GM12878 (cell line): ENCODE results near the gene FAM162A. TPM values are rescaled to one million over a fixed set of nuclear protein-coding genes. Genes with fewer than 3 reads are reported as not detected.
A peak's percentile ranks its signal among the peaks of the same experiment; 100 is the strongest.

Source experiments
- ATAC-seq: fragments of 200-7000 bp; cut with Tn5 transposase; 3 replicates; pipeline ENCODE4 v1.9.1; 2020; ENCODE audit warnings: mild to moderate bottlenecking, moderate library complexity
- BruUV-seq: library from RNA; stranded (reverse); fragments of 400-500 nt; replicated peaks from 2 replicates; lab custom pipeline; 2021; lab: Mats Ljungman, UMichigan
- CTCF ChIA-PET: fragments of 300-600 bp; sonication (Branson Sonifier 250); formaldehyde crosslinking; extraction: SDS; loops from one replicate; lab custom pipeline; 2021; ENCODE audit warnings: inconsistent platforms; lab: Yijun Ruan, JAX
- POLR2A ChIA-PET: fragments of 350-600 bp; formaldehyde crosslinking; extraction: SDS; loops from one replicate; lab custom pipeline; 2021; ENCODE audit warnings: inconsistent platforms; lab: Charles Lee
- RAD21 ChIA-PET: fragments of 300-600 bp; sonication (Branson Sonifier 250); formaldehyde crosslinking; loops from one replicate; lab custom pipeline; 2023; ENCODE audit warnings: antibody characterized with exemption; ENCODE audit not compliant: unreplicated experiment; lab: Charles Lee
- SMC1A ChIA-PET: fragments of 300-600 bp; sonication (Branson Sonifier 250); formaldehyde crosslinking; loops from one replicate; lab custom pipeline; 2023; ENCODE audit not compliant: unreplicated experiment, uncharacterized antibody; lab: Charles Lee
- DNase-seq: peaks from one replicate; pipeline ENCODE4 v3.0.0-alpha.2; 2011; ENCODE audit warnings: low read depth, low spot score
- FAIRE-seq: peaks from 3 replicates; lab custom pipeline; 2011; peaks lifted over from hg19 to GRCh38; lab: Jason Lieb, UNC
- H2AFZ ChIP-seq: 2 replicates; pipeline ENCODE4 v1.6.0; 2011; ENCODE audit warnings: low read depth, low read length, control low read depth; ENCODE audit not compliant: control insufficient read depth
- H3K27ac ChIP-seq: 2 replicates; pipeline ENCODE4 v1.5.1; 2011; ENCODE audit warnings: control low read depth; ENCODE audit not compliant: control insufficient read depth, insufficient read depth
- H3K27me3 ChIP-seq, 2 experiments: replicated peaks in 1 of 2; 2 replicates each; pipeline versions ENCODE4 v1.6.0 to v1.6.1; 2011; ENCODE audit warnings: low read length in 1 of 2; ENCODE audit not compliant: control insufficient read depth in 2 of 2, insufficient read depth in 2 of 2
- H3K36me3 ChIP-seq, 2 experiments: 2 replicates each; pipeline ENCODE4 v1.5.1; 2011; ENCODE audit warnings: low read length in 1 of 2; ENCODE audit not compliant: control insufficient read depth in 2 of 2, insufficient read depth in 2 of 2
- H3K4me1 ChIP-seq: 2 replicates; pipeline ENCODE4 v1.6.1; 2011; ENCODE audit warnings: mild to moderate bottlenecking, low read length, moderate library complexity, mixed read lengths; ENCODE audit not compliant: control insufficient read depth, insufficient read depth
- H3K4me2 ChIP-seq: 2 replicates; pipeline ENCODE4 v1.6.0; 2011; ENCODE audit warnings: control low read depth; ENCODE audit not compliant: control insufficient read depth, insufficient read depth
- H3K4me3 ChIP-seq: fragments of 200-600 bp; sonication (generic); 2 replicates; pipeline ENCODE4 v1.5.1; 2016
- H3K79me2 ChIP-seq: 2 replicates; pipeline ENCODE4 v1.6.0; 2011; ENCODE audit warnings: low read length; ENCODE audit not compliant: control insufficient read depth, insufficient read depth
- H3K9ac ChIP-seq: 2 replicates; pipeline ENCODE4 v1.8.0; 2011; ENCODE audit warnings: low read length, control low read depth, mixed read lengths; ENCODE audit not compliant: control insufficient read depth, insufficient read depth
- H3K9me3 ChIP-seq: replicated peaks from 3 replicates; pipeline ENCODE4 v1.5.1; 2011; ENCODE audit warnings: mild to moderate bottlenecking, low read length; ENCODE audit not compliant: control insufficient read depth, insufficient read depth
- H4K20me1 ChIP-seq: 2 replicates; pipeline ENCODE4 v1.6.0; 2011; ENCODE audit not compliant: control insufficient read depth, insufficient read depth
- DPF2 ChIP-seq: fragments of 450-650 bp; IDR thresholded peaks from 2 replicates; pipeline ENCODE4 v1.6.1; 2017; ENCODE audit warnings: mild to moderate bottlenecking
- IKZF2 ChIP-seq, 2 experiments: fragments of 450-650 bp; IDR thresholded peaks; 2 replicates each; pipeline ENCODE4 v1.6.1; 2017; ENCODE audit warnings: mild to moderate bottlenecking in 2 of 2, moderate library complexity in 2 of 2
- NFYA ChIP-seq: IDR thresholded peaks from 2 replicates; pipeline ENCODE4 v1.6.1; 2011; ENCODE audit warnings: low read depth, mild to moderate bottlenecking, low read length, improper control_type of control experiment, borderline replicate concordance
- RFX5 ChIP-seq: IDR thresholded peaks from 2 replicates; pipeline ENCODE4 v1.6.1; 2011; ENCODE audit warnings: low read depth, low read length, improper control_type of control experiment
- SUZ12 ChIP-seq: fragments of 200-600 bp; sonication (generic); IDR thresholded peaks from one replicate; pipeline ENCODE4 v1.6.1; 2018; ENCODE audit warnings: antibody characterized with exemption, mild to moderate bottlenecking; ENCODE audit not compliant: unreplicated experiment
- WGBS: methylation state at CpG from one replicate; pipeline ENCODE4 v1.1.6; 2016; ENCODE audit warnings: low lambda C conversion rate; ENCODE audit not compliant: insufficient replicate concordance, insufficient coverage; ENCODE audit errors: missing lambda C conversion rate; 5-methylcytosine and 5-hydroxymethylcytosine counted together
- in situ Hi-C: fragments of 300-500 bp; cut with MboI; formaldehyde crosslinking; loops from 9 replicates; pipeline ENCODE4 v1.14.3; 2018; ENCODE audit warnings: mixed read lengths
- intact Hi-C: fragments of 100-400 bp; cut with micrococcal nuclease; formaldehyde crosslinking; loops from one replicate; pipeline ENCODE4 v1.14.2; 2022; ENCODE audit not compliant: unreplicated experiment
- polyA plus RNA-seq, 11 experiments: library from polyadenylated mRNA; depleted of rRNA in 4 of 11; unstranded in 6 of 11; stranded (reverse) in 5 of 11; fragments of >200 nt; fragmentation: Nextera tagmentation in 4 of 11; fragmentation: Illumina TruSeq in 1 of 11; extraction: Ambion mirVana in 4 of 11; extraction: Trizol in 1 of 11; gene quantifications; 1 replicate in 1 of 11; 2 replicates in 10 of 11; pipeline versions ENCODE4 v1.2.1 to v1.2.3, GENCODE V29; 2011 to 2016; ENCODE audit warnings: inconsistent platforms in 2 of 11, missing spikeins in 2 of 11, low read depth in 1 of 11
- total RNA-seq, 4 experiments: library from RNA; depleted of rRNA in 3 of 4; stranded (reverse); fragments of >200 nt in 3 of 4; fragmentation: Illumina TruSeq in 1 of 4; extraction: Trizol in 1 of 4; gene quantifications; 2 replicates each; pipeline versions ENCODE4 v1.2.1 to v1.2.3, GENCODE V29; 2013 to 2021
- TF ChIP-seq, protein P1 (sequence below): fragments of 450-650 bp; IDR thresholded peaks from 2 replicates; pipeline ENCODE4 v1.6.1; 2014; ENCODE audit warnings: mild to moderate bottlenecking
- TF ChIP-seq, protein P2 (sequence below): fragments of 450-650 bp; IDR thresholded peaks from 2 replicates; pipeline ENCODE4 v1.6.1; 2016; ENCODE audit warnings: mild to moderate bottlenecking, moderate library complexity, borderline replicate concordance

Gene FAM162A
- total and polyA plus RNA-seq, 10 of the 15 experiments (the other 5 are each of a cell fraction or from before 2014, with no cell fraction given) = 59.2 to 346 (median 149) TPM

DNA sequence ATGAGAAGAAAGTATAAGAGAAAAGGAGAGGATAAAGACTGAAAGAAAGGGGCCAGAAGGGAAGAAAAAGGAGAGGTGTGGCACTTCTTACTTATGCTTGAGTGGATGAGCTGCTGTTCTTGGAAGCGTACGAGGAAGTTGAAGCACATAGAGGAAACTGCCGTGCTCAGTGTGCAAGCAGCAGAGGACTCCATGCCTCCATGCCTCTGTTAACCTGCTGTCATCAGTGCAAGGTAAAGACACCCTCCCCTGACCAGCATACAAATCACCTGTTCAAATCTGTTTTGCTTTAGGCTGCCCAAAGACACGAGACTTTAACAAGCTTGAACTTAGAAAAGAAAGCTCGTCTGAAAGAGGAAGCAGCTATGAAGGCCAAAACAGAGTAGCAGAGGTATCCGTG, 25.5 kb downstream of the FAM162A start:
- DNase-seq (no peak), FAIRE-seq (no peak), ATAC-seq (peak; percentile 39)
- Histone ChIP-seq H3K4me1 (peaks cover 2% of the 10 kb centered on the region; the same call in 1 of the 2 replicates), H3K27ac (no peak overlapping the region), H4K20me1 (no peaks in the 10 kb centered on the region), H3K4me2 (no peak overlapping the region), H2AFZ (no peak overlapping the region), H3K9me3 (no peaks in the 10 kb centered on the region), H3K4me3 (no peak overlapping the region), H3K9ac (no peak overlapping the region), H3K36me3 (peaks cover 5 to 18% of the 10 kb centered on the region in 2 experiments; a peak in 3 of 4 replicates), H3K27me3 (no peaks in the 10 kb centered on the region), H3K79me2 (peaks cover 7% of the 10 kb centered on the region)
- ChIA-PET POLR2A (interaction anchor here (0.6 to 0.8 kb wide), 2 partner anchors 34 to 46 kb away, joined by 3 to 4 read pairs; no protein-coding TSS in a partner anchor), SMC1A (interaction anchor here (0.6 to 7.4 kb wide), 5 partner anchors 18 to 623 kb away, joined by 3 to 70 read pairs (median 5); no protein-coding TSS in a partner anchor), RAD21 (interaction anchor here (0.6 to 2.4 kb wide), 8 partner anchors 17 to 863 kb away, joined by 3 to 7 read pairs (median 4); partner anchors contain the start of gene FAM162A), CTCF (interaction anchor here (1.9 to 5.4 kb wide), 3 partner anchors 16 to 24 kb away, joined by 4 to 28 read pairs (median 12); partner anchors contain the start of gene FAM162A)
- in situ Hi-C loops = no loop called here
- WGBS = 5% methylated on average over 6 of the region's 6 CpGs
- TF ChIP-seq DPF2 (no peak), NFYA (no peak), RFX5 (no peak), IKZF2 (IDR thresholded peaks at IDR 0.05) (no peak), SUZ12 (no peak)
- TF ChIP-seq, protein P1, sequence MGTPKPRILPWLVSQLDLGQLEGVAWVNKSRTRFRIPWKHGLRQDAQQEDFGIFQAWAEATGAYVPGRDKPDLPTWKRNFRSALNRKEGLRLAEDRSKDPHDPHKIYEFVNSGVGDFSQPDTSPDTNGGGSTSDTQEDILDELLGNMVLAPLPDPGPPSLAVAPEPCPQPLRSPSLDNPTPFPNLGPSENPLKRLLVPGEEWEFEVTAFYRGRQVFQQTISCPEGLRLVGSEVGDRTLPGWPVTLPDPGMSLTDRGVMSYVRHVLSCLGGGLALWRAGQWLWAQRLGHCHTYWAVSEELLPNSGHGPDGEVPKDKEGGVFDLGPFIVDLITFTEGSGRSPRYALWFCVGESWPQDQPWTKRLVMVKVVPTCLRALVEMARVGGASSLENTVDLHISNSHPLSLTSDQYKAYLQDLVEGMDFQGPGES = no peak
- TF ChIP-seq, protein P2, sequence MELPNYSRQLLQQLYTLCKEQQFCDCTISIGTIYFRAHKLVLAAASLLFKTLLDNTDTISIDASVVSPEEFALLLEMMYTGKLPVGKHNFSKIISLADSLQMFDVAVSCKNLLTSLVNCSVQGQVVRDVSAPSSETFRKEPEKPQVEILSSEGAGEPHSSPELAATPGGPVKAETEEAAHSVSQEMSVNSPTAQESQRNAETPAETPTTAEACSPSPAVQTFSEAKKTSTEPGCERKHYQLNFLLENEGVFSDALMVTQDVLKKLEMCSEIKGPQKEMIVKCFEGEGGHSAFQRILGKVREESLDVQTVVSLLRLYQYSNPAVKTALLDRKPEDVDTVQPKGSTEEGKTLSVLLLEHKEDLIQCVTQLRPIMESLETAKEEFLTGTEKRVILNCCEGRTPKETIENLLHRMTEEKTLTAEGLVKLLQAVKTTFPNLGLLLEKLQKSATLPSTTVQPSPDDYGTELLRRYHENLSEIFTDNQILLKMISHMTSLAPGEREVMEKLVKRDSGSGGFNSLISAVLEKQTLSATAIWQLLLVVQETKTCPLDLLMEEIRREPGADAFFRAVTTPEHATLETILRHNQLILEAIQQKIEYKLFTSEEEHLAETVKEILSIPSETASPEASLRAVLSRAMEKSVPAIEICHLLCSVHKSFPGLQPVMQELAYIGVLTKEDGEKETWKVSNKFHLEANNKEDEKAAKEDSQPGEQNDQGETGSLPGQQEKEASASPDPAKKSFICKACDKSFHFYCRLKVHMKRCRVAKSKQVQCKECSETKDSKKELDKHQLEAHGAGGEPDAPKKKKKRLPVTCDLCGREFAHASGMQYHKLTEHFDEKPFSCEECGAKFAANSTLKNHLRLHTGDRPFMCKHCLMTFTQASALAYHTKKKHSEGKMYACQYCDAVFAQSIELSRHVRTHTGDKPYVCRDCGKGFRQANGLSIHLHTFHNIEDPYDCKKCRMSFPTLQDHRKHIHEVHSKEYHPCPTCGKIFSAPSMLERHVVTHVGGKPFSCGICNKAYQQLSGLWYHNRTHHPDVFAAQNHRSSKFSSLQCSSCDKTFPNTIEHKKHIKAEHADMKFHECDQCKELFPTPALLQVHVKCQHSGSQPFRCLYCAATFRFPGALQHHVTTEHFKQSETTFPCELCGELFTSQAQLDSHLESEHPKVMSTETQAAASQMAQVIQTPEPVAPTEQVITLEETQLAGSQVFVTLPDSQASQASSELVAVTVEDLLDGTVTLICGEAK = no peak
- BruUV-seq = no TSS peak
- intact Hi-C loops = no loop called here
